Measurements from ENCODE around the gene GRAP2.
"Not testable (repeated sequence)": the region's sequence is repeated elsewhere in the genome, so short reads cannot be mapped to it uniquely, and the experiment has no call there.

DNA sequence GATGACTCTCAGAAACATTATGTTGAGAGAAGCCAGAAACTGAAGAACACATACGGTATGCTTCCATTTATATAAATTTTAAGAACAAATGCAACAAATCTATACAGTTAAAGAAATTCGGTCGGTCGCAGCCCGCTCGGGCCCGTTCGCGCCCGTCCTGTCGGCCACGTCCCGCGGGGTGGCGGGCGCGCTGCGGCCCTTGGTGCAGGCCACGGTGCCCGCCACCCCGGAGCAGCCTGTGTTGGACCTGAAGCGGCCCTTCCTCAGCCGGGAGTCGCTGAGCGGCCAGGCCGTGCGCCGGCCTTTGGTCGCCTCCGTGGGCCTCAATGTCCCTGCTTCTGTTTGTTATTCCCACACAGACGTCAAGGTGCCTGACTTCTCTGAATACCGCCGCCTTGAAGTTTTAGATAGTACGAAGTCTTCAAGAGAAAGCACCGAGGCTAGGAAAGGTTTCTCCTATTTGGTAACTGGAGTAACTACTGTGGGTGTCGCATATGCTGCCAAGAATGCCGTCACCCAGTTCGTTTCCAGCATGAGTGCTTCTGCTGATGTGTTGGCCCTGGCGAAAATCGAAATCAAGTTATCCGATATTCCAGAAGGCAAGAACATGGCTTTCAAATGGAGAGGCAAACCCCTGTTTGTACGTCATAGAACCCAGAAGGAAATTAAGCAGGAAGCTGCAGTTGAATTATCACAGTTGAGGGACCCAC, 25.6 kb upstream of the GRAP2 start:
- TF ChIP-seq, protein P1, sequence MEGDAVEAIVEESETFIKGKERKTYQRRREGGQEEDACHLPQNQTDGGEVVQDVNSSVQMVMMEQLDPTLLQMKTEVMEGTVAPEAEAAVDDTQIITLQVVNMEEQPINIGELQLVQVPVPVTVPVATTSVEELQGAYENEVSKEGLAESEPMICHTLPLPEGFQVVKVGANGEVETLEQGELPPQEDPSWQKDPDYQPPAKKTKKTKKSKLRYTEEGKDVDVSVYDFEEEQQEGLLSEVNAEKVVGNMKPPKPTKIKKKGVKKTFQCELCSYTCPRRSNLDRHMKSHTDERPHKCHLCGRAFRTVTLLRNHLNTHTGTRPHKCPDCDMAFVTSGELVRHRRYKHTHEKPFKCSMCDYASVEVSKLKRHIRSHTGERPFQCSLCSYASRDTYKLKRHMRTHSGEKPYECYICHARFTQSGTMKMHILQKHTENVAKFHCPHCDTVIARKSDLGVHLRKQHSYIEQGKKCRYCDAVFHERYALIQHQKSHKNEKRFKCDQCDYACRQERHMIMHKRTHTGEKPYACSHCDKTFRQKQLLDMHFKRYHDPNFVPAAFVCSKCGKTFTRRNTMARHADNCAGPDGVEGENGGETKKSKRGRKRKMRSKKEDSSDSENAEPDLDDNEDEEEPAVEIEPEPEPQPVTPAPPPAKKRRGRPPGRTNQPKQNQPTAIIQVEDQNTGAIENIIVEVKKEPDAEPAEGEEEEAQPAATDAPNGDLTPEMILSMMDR (IDR thresholded peaks at IDR 0.05) = not testable (repeated sequence)
- TF ChIP-seq POLR2A, EP300 (IDR thresholded peaks at IDR 0.05): not testable (repeated sequence)
